Activated T-cell treated with anti-CD3 and anti-CD28 coated beads, Interleukin-2, amount 50 U/mL, for 72 hours (primary cell): ENCODE measurements around the gene ITPR1. TPM values are rescaled to one million over a fixed set of nuclear protein-coding genes. Genes with fewer than 3 reads are reported as not detected.

Experiments used
- ATAC-seq, 2 donors: fragments of 150-1000 bp; cut with Tn5 transposase; replicated peaks in 1 of 2; 2 replicates each; pipeline ENCODE4 v1.10.0; 2021; ENCODE audit warnings: moderate library complexity in 2 of 2, mild to moderate bottlenecking in 1 of 2
- DNase-seq, 2 donors: peaks; one replicate each; pipeline ENCODE4 v3.0.0; 2021 to 2022; ENCODE audit warnings: mixed read lengths in 1 of 2
- H3K27ac Mint-ChIP-seq: one replicate; pipeline ENCODE4 v1.8.0; 2022; ENCODE audit warnings: mild to moderate bottlenecking, moderate library complexity, mixed read lengths
- H3K27me3 Mint-ChIP-seq: one replicate; pipeline ENCODE4 v1.8.0; 2022; ENCODE audit warnings: low read depth, mixed read lengths
- H3K36me3 Mint-ChIP-seq, 2 donors: one replicate each; pipeline ENCODE4 v1.8.0; 2022; ENCODE audit warnings: mixed read lengths in 2 of 2, mild to moderate bottlenecking in 1 of 2; ENCODE audit not compliant: insufficient read depth in 2 of 2
- H3K4me1 Mint-ChIP-seq: one replicate; pipeline ENCODE4 v1.8.0; 2022; ENCODE audit warnings: low read depth, mixed read lengths
- H3K4me3 Mint-ChIP-seq, 2 donors: one replicate each; pipeline ENCODE4 v1.8.0; 2022; ENCODE audit warnings: mild to moderate bottlenecking in 2 of 2, mixed read lengths in 2 of 2, moderate library complexity in 2 of 2
- H3K9me3 Mint-ChIP-seq, 2 donors: one replicate each; pipeline ENCODE4 v1.8.0; 2022; ENCODE audit warnings: mixed read lengths in 2 of 2
- total RNA-seq, 2 donors: library from RNA; stranded (reverse); gene quantifications; one replicate each; pipeline ENCODE4 v1.2.3, GENCODE V29; 2022

The ITPR1 gene
- total RNA-seq, 2 donors from 2014 or later, result 95.2 to 147 TPM

DNA sequence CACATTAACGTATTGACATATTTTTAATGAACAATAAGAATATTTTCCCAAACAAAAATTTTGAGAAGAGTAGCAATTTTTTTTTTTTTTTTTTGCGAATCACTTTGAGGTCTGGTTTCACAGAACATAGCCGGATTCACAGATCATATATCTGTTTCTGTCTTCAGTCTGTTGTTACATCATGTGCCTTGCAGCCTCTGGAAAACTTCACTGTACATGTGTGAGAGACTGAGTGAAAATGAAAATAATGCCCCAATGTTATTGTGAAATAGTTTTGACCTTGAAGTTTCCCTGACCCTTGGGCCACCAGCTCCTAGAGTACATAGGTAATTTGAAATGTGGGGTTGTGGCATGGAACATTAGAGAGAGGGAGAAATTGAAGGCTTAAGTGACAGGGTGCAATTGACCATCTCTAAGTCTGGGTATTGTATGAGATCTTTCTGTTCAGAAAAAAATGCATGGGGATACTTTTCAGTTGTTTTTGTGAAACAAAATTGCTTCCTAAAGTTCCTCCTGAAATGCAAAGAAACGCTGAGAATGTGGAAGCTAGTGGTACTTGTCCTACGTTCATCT, 14.0 kb downstream of the ITPR1 start:
- peak overlapping the region; percentile 82 for H3K27ac Mint-ChIP-seq
- DNase-seq, result no peak
- H3K27me3 Mint-ChIP-seq, result no peaks in the 10 kb centered on the region
- peak overlapping the region; percentile 0 to 51 for H3K4me3 Mint-ChIP-seq
- peak; percentile 18 to 37 for ATAC-seq
- no peaks in the 10 kb centered on the region for H3K9me3 Mint-ChIP-seq
- H3K4me1 Mint-ChIP-seq, result peaks cover 87% of the 10 kb centered on the region
- peaks cover 0 to 8% of the 10 kb centered on the region in 2 donors for H3K36me3 Mint-ChIP-seq

DNA sequence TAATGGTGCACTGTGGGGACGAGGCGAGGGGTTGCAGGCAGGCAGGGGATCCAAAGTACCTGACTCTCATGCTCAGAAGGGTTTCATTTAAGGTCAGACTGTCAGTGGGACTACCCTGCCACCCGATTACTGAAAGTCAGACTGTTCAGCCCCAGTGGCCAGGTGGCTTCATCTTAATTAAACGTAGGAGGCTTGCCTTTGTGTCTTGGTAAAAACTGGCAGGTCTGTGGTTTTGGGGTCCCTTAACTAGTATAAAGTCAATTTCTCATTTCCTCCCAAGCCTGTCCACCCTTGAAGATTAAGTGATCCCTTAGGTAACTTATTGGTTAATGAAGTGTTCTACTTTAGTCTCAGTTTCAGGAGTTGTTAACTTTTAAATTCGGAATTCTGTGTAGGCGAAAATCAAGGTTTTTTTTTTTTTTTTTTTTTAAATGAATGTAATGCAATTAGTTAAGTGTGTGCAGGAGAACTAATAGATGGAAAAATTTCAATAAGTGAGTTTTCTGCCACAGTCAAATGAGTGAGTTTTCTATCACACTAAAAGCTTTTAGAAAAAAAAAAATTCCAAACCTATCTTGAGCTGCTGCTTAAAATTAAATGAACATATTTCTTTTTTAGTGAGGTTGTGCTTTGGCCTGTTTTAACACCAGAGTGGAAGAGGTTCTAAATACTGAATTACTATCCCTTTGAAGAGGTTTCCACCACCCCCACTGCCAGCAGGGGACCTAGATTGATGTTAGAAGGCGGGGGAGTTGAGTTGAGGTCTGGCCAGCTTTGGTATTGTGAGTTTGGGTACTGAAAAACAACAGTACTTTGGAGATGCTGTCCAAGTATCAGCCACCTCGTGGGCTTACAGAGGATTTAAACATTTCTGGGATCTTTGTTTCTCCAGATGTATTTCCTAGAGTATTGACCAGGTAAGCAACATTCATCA, 15.2 kb downstream of the ITPR1 start:
- Mint-ChIP-seq H3K27me3 (no peaks in the 10 kb centered on the region), H3K4me3 (peak overlapping the region; percentile 6 to 51), H3K36me3 (peaks cover 0 to 8% of the 10 kb centered on the region in 2 donors), H3K9me3 (no peaks in the 10 kb centered on the region), H3K27ac (peak overlapping the region; percentile 59), H3K4me1 (peaks cover 86% of the 10 kb centered on the region)
- DNase-seq (no peak), ATAC-seq (peak; percentile 25 to 37)

DNA sequence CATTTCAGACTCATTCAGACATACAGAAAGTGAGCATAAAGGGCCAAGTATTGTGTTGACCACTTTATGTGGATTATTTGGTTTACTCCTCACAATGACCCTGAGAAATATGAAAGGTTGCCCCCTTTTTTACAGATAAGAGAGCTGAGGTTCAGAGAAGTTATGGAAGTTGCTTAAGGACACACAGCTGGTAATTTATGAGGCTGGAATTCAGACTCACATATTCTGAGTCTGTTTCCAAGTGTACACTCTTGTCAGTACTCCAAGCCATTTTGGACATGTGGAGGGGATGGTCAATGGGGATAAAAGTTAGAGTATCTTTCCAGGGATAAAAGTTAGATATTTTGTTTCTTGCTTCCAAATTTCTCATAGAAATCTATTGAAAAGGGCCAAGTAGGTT, 15.9 kb downstream of the ITPR1 start:
- Mint-ChIP-seq H3K9me3 (no peaks in the 10 kb centered on the region), H3K4me1 (peaks cover 79% of the 10 kb centered on the region), H3K36me3 (peaks cover 0 to 8% of the 10 kb centered on the region in 2 donors), H3K27me3 (no peaks in the 10 kb centered on the region), H3K4me3 (no peak overlapping the region), H3K27ac (peak overlapping the region; percentile 33)
- DNase-seq, result no peak
- no peak for ATAC-seq

DNA sequence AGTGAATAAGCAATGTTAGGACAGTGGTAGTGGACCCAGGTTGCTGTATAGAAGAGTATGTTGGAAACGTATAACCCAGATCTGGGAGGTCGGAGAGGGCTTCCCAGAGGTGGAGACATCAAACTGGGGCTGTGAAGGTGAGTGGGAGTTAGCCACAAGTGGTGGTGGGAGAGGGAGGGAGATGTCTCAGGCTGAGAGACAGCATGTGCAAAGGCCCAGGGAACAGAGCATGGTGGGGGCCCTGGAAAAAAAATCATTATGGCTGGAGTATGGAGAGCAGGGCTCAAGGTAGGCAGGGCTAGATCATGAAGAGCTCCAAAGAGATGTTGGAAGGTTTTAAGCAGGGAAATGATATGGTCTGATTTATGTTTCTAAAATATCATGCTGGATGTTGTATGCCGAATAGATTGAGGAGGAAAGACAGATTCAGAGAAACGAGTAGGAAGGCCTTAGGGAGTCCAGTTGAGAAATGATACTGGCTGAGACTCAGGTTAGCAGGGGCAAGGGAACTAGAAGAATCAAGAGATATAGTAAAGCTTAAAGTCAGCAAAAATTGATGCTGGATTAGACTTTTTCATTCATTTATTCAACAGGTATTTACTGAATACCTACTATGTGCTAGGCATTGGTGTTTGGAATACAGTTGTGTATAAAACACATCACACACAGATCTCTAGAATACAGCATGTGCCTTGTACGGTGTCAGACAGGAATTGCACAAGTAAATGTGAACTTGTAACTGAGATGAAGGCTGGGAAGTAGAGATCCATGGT, 17.0 kb downstream of the ITPR1 start:
- Mint-ChIP-seq H3K27me3 (no peaks in the 10 kb centered on the region), H3K4me1 (peaks cover 71% of the 10 kb centered on the region), H3K4me3 (no peak overlapping the region), H3K9me3 (no peaks in the 10 kb centered on the region), H3K27ac (no peak overlapping the region), H3K36me3 (peaks cover 0 to 8% of the 10 kb centered on the region in 2 donors)
- no peak for ATAC-seq
- no peak for DNase-seq

DNA sequence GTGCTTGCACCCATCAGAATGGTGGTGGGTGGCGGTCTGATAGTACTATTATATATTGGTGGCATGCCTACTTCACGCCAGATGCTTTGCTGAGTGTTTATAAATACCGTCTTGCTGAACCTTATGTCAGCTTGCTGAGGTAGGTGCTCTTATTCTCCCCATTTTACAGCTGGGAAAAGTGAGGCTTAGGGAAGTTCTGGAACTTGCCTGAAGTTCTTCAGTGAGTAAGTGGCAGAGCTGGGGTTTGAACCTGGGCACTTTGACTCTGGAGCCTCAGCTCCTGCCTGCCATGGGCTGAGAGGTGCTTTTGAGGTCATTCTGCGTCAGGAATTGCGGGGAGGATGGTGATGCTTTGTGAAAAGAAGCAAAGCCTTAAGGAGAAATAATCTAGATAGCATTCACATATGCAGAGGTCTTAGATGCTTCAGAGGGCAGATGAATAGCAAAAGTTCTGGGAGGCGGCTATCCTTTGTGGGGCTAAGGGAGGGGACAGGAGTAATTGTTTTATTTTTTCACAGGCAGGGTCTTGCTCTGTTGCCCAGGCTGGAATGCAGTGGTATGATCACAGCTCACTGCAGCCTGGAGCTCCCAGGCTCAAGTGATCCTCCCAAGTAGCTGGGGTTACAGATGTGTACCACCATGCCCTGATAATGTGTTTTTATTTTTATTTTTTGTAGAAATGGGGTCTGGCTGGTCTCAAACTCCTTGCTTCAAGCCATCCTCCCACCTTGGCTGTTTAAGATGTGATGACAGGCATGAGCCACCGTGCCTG, 18.5 kb downstream of the ITPR1 start:
- Mint-ChIP-seq H3K4me1 (peaks cover 68% of the 10 kb centered on the region), H3K36me3 (peaks cover 0 to 4% of the 10 kb centered on the region in 2 donors), H3K9me3 (no peaks in the 10 kb centered on the region), H3K4me3 (no peak overlapping the region), H3K27me3 (no peaks in the 10 kb centered on the region), H3K27ac (no peak overlapping the region)
- DNase-seq (no peak), ATAC-seq (no peak)

DNA sequence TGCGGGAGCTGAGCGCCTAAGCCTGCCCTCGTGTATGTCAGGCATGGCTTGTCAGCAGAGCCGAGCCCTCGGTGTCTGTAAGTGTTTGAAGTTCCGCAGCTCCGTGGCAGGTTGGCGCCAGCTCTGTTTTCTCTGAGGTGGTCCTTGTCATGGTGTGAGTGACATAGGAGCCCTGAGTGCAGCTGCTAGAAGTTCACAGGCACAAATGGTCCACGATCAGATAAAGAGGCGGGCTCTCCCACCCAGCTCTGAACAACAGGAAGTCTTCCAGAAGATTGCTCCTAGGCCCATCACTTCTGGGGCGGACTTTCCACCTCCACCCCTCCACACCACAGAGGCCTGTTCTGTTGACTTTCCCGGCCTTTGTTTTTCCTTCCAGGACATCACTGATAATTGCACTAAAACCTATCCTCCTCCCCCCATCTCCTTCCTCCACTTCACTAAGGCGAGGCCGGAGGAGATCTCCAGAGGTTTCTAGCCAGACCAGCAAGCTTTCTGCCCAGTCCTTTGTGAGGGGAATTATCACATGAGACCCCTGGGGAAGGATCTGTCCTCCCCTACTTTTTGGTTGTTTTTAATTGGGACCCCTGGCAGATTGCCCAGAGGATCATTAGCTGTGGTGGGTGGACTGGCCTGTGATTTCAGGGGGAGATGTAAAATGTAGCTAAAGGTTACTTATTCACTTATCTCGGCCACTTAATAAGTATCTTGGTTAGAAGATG, 19.9 kb downstream of the ITPR1 start:
- DNase-seq, result no peak
- ATAC-seq, result no peak
- Mint-ChIP-seq H3K4me1 (peaks cover 67% of the 10 kb centered on the region), H3K27ac (no peak overlapping the region), H3K4me3 (no peak overlapping the region), H3K9me3 (no peaks in the 10 kb centered on the region), H3K27me3 (no peaks in the 10 kb centered on the region), H3K36me3 (peaks cover 0 to 4% of the 10 kb centered on the region in 2 donors)

DNA sequence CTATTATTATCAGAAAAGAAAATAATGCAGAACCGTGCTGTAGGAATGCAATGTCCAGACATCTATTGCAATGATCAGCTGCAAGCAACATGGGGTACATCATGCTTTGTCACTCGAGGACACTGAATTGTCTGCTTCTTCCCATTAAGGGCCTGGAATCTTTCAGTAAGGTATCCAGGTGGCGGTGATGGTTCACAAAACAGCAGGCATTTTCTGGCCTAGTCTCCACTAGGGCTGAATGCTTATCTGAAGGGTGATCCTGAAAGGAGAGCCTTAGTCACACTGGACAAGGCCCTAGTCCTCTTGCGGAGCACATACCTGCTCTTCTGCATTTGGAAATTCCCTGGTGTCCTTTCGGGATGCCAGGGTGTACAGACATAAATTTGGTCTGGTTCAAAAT, 21.2 kb downstream of the ITPR1 start:
- Mint-ChIP-seq H3K9me3 (no peaks in the 10 kb centered on the region), H3K4me1 (peaks cover 67% of the 10 kb centered on the region), H3K4me3 (no peak overlapping the region), H3K36me3 (peaks cover 0 to 4% of the 10 kb centered on the region in 2 donors), H3K27me3 (no peaks in the 10 kb centered on the region), H3K27ac (no peak overlapping the region)
- no peak for ATAC-seq
- DNase-seq, result no peak

DNA sequence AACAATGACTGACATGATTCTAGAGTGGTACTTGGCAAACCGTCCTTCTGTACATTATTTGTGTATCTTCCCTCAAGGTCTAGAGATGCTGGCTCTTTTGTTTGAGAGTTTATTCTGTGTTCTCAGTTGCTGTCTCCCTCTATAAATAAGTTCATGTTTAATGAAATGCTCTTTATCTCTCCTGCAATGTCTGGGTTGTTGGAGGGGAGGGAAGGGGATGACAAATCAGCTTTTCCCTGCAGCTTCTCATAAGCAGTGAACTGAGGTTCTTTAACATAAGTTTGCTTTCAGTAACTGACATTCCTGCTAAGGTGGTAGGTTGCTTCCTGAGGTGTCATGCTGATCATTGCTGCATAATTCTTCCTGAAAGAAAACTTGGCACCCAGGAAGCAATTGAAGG, 21.8 kb downstream of the ITPR1 start:
- Mint-ChIP-seq H3K4me3 (no peak overlapping the region), H3K9me3 (no peaks in the 10 kb centered on the region), H3K36me3 (peaks cover 0 to 4% of the 10 kb centered on the region in 2 donors), H3K4me1 (peaks cover 67% of the 10 kb centered on the region), H3K27me3 (no peaks in the 10 kb centered on the region), H3K27ac (no peak overlapping the region)
- ATAC-seq, result no peak
- no peak for DNase-seq

DNA sequence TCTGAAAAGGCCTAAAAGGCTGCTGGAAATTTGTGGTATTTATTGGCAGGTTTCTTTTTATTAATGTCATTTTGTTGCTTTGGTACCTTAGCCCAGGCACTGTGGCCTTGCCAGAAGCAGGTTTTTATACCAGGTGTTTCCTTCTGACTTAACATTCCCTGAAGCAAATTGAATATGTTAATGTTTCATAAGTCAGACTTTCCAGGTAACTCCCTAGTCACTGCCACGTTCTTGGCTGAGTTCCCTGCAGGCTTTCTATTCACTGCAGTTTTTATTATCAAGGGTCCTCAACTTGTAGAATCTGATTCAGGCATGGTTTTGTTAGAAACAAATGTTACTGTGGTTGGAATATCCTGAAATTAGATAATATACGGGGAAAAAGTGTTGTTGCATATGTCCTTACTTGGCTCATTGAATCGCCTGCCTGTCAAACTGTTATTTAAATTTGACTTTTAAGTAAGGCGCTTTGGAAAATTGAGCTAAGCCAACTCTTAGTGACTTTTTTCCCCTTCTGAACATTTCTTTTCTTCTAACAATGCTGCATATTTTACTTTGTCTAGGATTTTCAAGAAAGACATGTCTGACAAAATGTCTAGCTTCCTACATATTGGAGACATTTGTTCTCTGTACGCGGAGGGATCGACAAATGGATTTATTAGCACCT, 22.9 kb downstream of the ITPR1 start:
- Mint-ChIP-seq H3K9me3 (no peaks in the 10 kb centered on the region), H3K36me3 (peaks cover 0 to 4% of the 10 kb centered on the region in 2 donors), H3K27ac (no peak overlapping the region), H3K4me3 (no peak overlapping the region), H3K27me3 (no peaks in the 10 kb centered on the region), H3K4me1 (peaks cover 60% of the 10 kb centered on the region)
- ATAC-seq (no peak), DNase-seq (no peak)

DNA sequence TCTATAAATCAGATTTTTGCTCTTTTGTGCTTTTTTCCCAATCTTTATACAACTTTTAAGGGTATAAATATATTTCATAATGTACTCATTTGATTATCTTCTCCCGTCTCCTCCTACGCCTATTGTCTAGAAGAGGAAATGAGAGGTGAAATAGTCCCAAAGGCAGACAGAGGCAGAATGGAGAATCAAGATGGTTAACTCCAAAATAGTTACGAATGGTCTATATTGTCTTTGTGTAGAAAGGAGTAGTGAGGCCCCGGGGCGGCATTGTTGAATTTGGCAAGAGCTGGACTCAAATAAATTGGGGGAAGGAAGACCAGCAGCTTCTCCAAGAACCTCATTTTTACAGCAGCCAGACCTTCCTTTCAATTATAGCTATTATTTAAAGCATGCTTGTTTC, 23.9 kb downstream of the ITPR1 start:
- Mint-ChIP-seq H3K36me3 (peaks cover 0 to 5% of the 10 kb centered on the region in 2 donors), H3K4me3 (no peak overlapping the region), H3K27me3 (no peaks in the 10 kb centered on the region), H3K27ac (no peak overlapping the region), H3K9me3 (no peaks in the 10 kb centered on the region), H3K4me1 (peaks cover 53% of the 10 kb centered on the region)
- ATAC-seq, result no peak
- DNase-seq, result no peak

DNA sequence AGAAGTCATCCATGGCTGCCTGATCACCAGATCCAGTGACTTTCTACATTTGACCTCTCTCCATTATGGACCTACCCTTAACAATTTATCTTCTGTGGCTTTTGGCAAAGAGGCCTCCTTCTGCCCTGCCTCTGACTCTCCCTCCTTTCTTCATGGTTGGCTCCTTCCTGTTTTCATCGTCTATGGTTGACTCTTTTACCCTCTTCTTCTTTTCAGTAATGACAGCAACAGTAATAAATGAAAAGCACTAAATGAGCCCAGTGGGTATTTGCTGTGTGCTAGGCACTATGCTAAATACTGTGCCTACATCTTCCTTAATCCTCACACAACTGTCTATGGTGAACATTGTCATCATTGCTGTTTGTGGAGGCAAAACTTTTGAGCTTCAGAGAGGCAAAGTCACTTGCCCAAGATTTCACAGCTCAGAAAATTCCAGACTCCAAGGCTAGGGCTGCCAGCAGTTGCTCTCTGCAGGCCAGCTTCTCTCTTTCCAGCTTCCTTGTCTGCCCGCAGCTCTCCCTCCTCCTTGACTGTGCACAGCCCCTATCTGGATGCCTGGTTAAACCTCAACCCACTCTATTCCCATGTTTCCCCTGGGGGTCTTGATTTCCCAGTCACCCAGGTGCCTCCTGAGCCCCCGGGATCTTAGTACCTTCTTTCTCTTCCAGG, 24.6 kb downstream of the ITPR1 start:
- peaks cover 0 to 8% of the 10 kb centered on the region in 2 donors for H3K36me3 Mint-ChIP-seq
- H3K27me3 Mint-ChIP-seq, result no peaks in the 10 kb centered on the region
- no peaks in the 10 kb centered on the region for H3K9me3 Mint-ChIP-seq
- peaks cover 47% of the 10 kb centered on the region for H3K4me1 Mint-ChIP-seq
- DNase-seq (no peak), ATAC-seq (peak; percentile 23 to 43)
- peak overlapping the region; percentile 3 to 6 for H3K4me3 Mint-ChIP-seq
- peak overlapping the region; percentile 5 for H3K27ac Mint-ChIP-seq
